Panc1 (cell line): Measurements from ENCODE around the gene MCOLN1. TPM values are rescaled to one million over a fixed set of nuclear protein-coding genes. Genes with fewer than 3 reads are reported as not detected.

Experiments used
- ATAC-seq: fragments of 200-7000 bp; cut with Tn5 transposase; 2 replicates; pipeline ENCODE4 v1.9.1; 2020; ENCODE audit warnings: mild to moderate bottlenecking, moderate library complexity
- BruUV-seq: library from RNA; stranded (reverse); fragments of 400-500 nt; replicated peaks from 2 replicates; lab custom pipeline; 2021; lab: Mats Ljungman, UMichigan
- CTCF ChIA-PET: fragments of 300-600 bp; sonication (Branson Sonifier 250); formaldehyde crosslinking; loops from one replicate; lab custom pipeline; 2022; ENCODE audit warnings: antibody characterized with exemption; lab: Charles Lee
- POLR2A ChIA-PET: fragments of 300-600 bp; sonication (Branson Sonifier 250); formaldehyde crosslinking; loops from one replicate; lab custom pipeline; 2022; ENCODE audit warnings: antibody characterized with exemption; lab: Charles Lee
- DNase-seq: peaks from one replicate; pipeline ENCODE4 v3.0.0-alpha.2; 2010; ENCODE audit warnings: low read depth, low spot score
- H3K27ac ChIP-seq: 2 replicates; pipeline ENCODE4 v1.5.1; 2011; ENCODE audit warnings: mild to moderate bottlenecking, low read length, inconsistent platforms
- H3K27me3 ChIP-seq: fragments of 200-500 bp; sonication (Bioruptor generic); 2 replicates; pipeline ENCODE4 v1.6.0; 2014; ENCODE audit warnings: low read length, inconsistent platforms; ENCODE audit not compliant: control insufficient read depth, insufficient read depth
- H3K36me3 ChIP-seq: fragments of 200-500 bp; sonication (Bioruptor generic); 2 replicates; pipeline ENCODE4 v1.5.1; 2014; ENCODE audit warnings: inconsistent platforms, mild to moderate bottlenecking, low read length, moderate library complexity; ENCODE audit not compliant: control insufficient read depth, insufficient read depth
- H3K4me1 ChIP-seq: 2 replicates; pipeline ENCODE4 v1.5.1; 2011; ENCODE audit warnings: inconsistent platforms, mild to moderate bottlenecking, low read length, moderate library complexity; ENCODE audit not compliant: control insufficient read depth, insufficient read depth
- H3K4me3 ChIP-seq, 2 experiments: 2 replicates each; pipeline ENCODE4 v1.5.1; 2011 to 2012; ENCODE audit warnings: low read depth in 2 of 2, low read length in 2 of 2, mild to moderate bottlenecking in 2 of 2, inconsistent platforms in 1 of 2, moderate library complexity in 1 of 2
- H3K9me3 ChIP-seq: fragments of 200-500 bp; sonication (Bioruptor generic); 2 replicates; pipeline ENCODE4 v1.5.1; 2014; ENCODE audit warnings: low read depth, mild to moderate bottlenecking, inconsistent platforms, low read length, moderate library complexity; ENCODE audit not compliant: control insufficient read depth, insufficient read depth
- POLR2AphosphoS5 ChIP-seq: IDR thresholded peaks from 2 replicates; pipeline ENCODE4 v1.6.1; 2012; ENCODE audit warnings: mild to moderate bottlenecking, low read depth, low read length, moderate library complexity
- SIN3A ChIP-seq: IDR thresholded peaks from 2 replicates; pipeline ENCODE4 v1.6.1; 2012; ENCODE audit warnings: low read depth, mild to moderate bottlenecking, low read length, moderate library complexity, borderline replicate concordance; ENCODE audit not compliant: insufficient read depth
- TCF7L2 ChIP-seq: IDR thresholded peaks from 2 replicates; pipeline ENCODE4 v1.6.1; 2011; ENCODE audit warnings: mild to moderate bottlenecking, low read depth, low read length, inconsistent platforms
- in situ Hi-C: cut with HindIII; loops from 2 replicates; pipeline ENCODE4 v1.10.0; 2016; ENCODE audit warnings: low sequenced_read_pairs, low pct_unique_long_range_greater_than_20kb
- intact Hi-C: fragments of 100-400 bp; cut with micrococcal nuclease; formaldehyde crosslinking; loops from one replicate; pipeline ENCODE4 v1.10.0; 2022; ENCODE audit not compliant: unreplicated experiment
- total RNA-seq: library from RNA; stranded (reverse); gene quantifications from one replicate; pipeline ENCODE4 v1.2.1, GENCODE V29; 2021; ENCODE audit not compliant: unreplicated experiment
- TF ChIP-seq, protein P1 (sequence below), 2 experiments: IDR thresholded peaks; 2 replicates each; pipeline ENCODE4 v1.6.1; 2011 to 2012; ENCODE audit warnings: low read depth in 2 of 2, control low read depth in 1 of 2, low read length in 1 of 2, mild to moderate bottlenecking in 1 of 2, moderate library complexity in 1 of 2; ENCODE audit not compliant: insufficient read depth in 1 of 2
- TF ChIP-seq, protein P2 (sequence below): fragments of 450-650 bp; IDR thresholded peaks from 2 replicates; pipeline ENCODE4 v1.5.1; 2017; ENCODE audit warnings: mild to moderate bottlenecking

MCOLN1 gene
- total RNA-seq, 1 experiment from 2014 or later = 28.0 TPM

DNA sequence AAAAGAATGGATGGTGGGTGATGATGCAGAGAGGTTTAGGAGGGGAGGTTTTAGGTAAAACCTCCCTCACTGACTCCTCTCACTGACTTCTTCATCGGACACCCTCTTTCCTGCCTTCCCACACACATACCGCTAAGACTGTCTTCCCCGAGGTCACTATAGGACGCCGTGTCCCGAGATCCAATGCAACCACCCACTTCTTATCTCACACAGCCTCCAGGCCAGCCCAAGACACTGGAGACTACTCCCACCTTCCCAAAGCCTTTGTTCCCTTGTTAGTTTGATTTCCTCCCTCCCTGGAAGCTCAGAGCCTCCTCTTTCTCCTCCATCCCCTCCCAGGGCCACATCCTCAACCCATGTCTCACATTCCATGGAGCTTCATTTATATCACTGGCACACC is 56.8 kb downstream of the MCOLN1 start:
- CTCF ChIA-PET = interaction anchor here (1.1 kb wide), 1 partner anchor 11 kb away, joined by 3 read pairs; no protein-coding TSS in a partner anchor
- no peak for ATAC-seq

DNA sequence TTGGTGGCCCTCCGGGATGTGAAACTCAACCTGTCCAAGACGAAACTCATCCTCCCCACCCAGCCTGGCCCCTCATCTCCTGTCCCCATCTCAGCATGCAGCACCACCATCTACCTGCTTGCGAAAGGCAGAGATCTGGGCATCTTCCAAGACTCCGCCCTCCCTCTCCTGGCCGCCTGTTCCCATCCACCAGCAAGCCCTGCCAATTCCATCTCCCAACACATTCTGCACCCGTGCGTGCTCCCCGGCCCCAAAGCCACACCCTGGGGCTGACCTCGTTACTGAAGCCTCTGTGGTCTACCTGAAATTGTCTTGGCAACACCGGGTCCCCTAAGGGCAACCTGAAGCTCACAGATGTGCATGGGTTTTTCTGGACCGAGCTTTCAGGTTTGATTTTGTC is 60.0 kb downstream of the MCOLN1 start:
- intact Hi-C loops = no loop called here
- H3K4me1 ChIP-seq = no peaks in the 10 kb centered on the region
- H3K36me3 ChIP-seq = no peaks in the 10 kb centered on the region
- POLR2A ChIA-PET = no interaction called here
- TF ChIP-seq, protein P1, sequence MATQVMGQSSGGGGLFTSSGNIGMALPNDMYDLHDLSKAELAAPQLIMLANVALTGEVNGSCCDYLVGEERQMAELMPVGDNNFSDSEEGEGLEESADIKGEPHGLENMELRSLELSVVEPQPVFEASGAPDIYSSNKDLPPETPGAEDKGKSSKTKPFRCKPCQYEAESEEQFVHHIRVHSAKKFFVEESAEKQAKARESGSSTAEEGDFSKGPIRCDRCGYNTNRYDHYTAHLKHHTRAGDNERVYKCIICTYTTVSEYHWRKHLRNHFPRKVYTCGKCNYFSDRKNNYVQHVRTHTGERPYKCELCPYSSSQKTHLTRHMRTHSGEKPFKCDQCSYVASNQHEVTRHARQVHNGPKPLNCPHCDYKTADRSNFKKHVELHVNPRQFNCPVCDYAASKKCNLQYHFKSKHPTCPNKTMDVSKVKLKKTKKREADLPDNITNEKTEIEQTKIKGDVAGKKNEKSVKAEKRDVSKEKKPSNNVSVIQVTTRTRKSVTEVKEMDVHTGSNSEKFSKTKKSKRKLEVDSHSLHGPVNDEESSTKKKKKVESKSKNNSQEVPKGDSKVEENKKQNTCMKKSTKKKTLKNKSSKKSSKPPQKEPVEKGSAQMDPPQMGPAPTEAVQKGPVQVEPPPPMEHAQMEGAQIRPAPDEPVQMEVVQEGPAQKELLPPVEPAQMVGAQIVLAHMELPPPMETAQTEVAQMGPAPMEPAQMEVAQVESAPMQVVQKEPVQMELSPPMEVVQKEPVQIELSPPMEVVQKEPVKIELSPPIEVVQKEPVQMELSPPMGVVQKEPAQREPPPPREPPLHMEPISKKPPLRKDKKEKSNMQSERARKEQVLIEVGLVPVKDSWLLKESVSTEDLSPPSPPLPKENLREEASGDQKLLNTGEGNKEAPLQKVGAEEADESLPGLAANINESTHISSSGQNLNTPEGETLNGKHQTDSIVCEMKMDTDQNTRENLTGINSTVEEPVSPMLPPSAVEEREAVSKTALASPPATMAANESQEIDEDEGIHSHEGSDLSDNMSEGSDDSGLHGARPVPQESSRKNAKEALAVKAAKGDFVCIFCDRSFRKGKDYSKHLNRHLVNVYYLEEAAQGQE (IDR thresholded peaks at IDR 0.05; ENCODE audit: insufficient read depth in 1 of 2, low read depth in 2 of 2, low read length in 1 of 2) = no peak
- TF ChIP-seq TCF7L2 (no peak), SIN3A (no peak), POLR2AphosphoS5 (no peak)
- TF ChIP-seq, protein P2, sequence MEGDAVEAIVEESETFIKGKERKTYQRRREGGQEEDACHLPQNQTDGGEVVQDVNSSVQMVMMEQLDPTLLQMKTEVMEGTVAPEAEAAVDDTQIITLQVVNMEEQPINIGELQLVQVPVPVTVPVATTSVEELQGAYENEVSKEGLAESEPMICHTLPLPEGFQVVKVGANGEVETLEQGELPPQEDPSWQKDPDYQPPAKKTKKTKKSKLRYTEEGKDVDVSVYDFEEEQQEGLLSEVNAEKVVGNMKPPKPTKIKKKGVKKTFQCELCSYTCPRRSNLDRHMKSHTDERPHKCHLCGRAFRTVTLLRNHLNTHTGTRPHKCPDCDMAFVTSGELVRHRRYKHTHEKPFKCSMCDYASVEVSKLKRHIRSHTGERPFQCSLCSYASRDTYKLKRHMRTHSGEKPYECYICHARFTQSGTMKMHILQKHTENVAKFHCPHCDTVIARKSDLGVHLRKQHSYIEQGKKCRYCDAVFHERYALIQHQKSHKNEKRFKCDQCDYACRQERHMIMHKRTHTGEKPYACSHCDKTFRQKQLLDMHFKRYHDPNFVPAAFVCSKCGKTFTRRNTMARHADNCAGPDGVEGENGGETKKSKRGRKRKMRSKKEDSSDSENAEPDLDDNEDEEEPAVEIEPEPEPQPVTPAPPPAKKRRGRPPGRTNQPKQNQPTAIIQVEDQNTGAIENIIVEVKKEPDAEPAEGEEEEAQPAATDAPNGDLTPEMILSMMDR = no peak
- H3K27me3 ChIP-seq = no peaks in the 10 kb centered on the region; the same call in 1 of the 2 replicates
- in situ Hi-C loops = no loop called here
- no peak for ATAC-seq
- CTCF ChIA-PET = no interaction called here
- H3K27ac ChIP-seq = no peak overlapping the region
- BruUV-seq = no TSS peak
- H3K9me3 ChIP-seq = no peaks in the 10 kb centered on the region
- H3K4me3 ChIP-seq = no peak overlapping the region
- no peak for DNase-seq

More for the DNA sequence above, 56.8 kb downstream of the MCOLN1 start:
- BruUV-seq = no TSS peak
- intact Hi-C loops (no loop called here), in situ Hi-C loops (no loop called here)
- Histone ChIP-seq H3K27me3 (no peaks in the 10 kb centered on the region; the same call in 1 of the 2 replicates), H3K27ac (no peak overlapping the region), H3K4me1 (no peaks in the 10 kb centered on the region), H3K36me3 (no peaks in the 10 kb centered on the region), H3K9me3 (no peaks in the 10 kb centered on the region), H3K4me3 (no peak overlapping the region)
- no peak for DNase-seq
- POLR2A ChIA-PET = no interaction called here
- no peak for TF ChIP-seq POLR2AphosphoS5
- TF ChIP-seq, protein P2 = no peak
- TF ChIP-seq, protein P1 (IDR thresholded peaks at IDR 0.05; ENCODE audit: insufficient read depth in 1 of 2, low read depth in 2 of 2, low read length in 1 of 2) = no peak

Other genes starting within 250 kb of the MCOLN1 start
- gene INSR, start 228.2 kb upstream of the MCOLN1 start, total RNA-seq = 2.5 TPM
- 39.1 TPM for gene ARHGEF18, start 173.7 kb upstream of the MCOLN1 start, total RNA-seq
- gene PEX11G, start 33.6 kb upstream of the MCOLN1 start, total RNA-seq = 2.9 TPM
- 30.2 TPM for gene ZNF358, start 6.5 kb upstream of the MCOLN1 start, total RNA-seq
- gene PNPLA6, start 13.1 kb downstream of the MCOLN1 start, total RNA-seq = 176 TPM
- gene CAMSAP3, start 73.2 kb downstream of the MCOLN1 start, total RNA-seq = 1.7 TPM
- gene XAB2, start 106.9 kb downstream of the MCOLN1 start, total RNA-seq = 36.9 TPM
- gene PET100, start 107.2 kb downstream of the MCOLN1 start, total RNA-seq = 109 TPM
- not detected for gene PCP2, start 111.1 kb downstream of the MCOLN1 start, total RNA-seq
- 102 TPM for gene STXBP2, start 114.5 kb downstream of the MCOLN1 start, total RNA-seq
- not detected for gene RETN, start 146.4 kb downstream of the MCOLN1 start, total RNA-seq
- not detected for gene MCEMP1, start 154.5 kb downstream of the MCOLN1 start, total RNA-seq
- gene TRAPPC5, start 158.2 kb downstream of the MCOLN1 start, total RNA-seq = 101 TPM
- gene FCER2, start 179.5 kb downstream of the MCOLN1 start, total RNA-seq = 0.15 TPM
- not detected for gene CLEC4G, start 209.5 kb downstream of the MCOLN1 start, total RNA-seq
- not detected for gene CD209, start 224.9 kb downstream of the MCOLN1 start, total RNA-seq
- not detected for gene CLEC4M, start 240.6 kb downstream of the MCOLN1 start, total RNA-seq